ENCODE measurements around the gene CYP20A1. TPM values are rescaled to one million over a fixed set of nuclear protein-coding genes. Genes with fewer than 3 reads are reported as not detected.
"Not testable (repeated sequence)": the region's sequence is repeated elsewhere in the genome, so short reads cannot be mapped to it uniquely, and the experiment has no call there.

CYP20A1 gene
- total and polyA plus RNA-seq, 2 donors (not counting 1 experiment from before 2014, with no cell fraction given): 35.9 to 36.3 TPM

- Histone ChIP-seq H3K4me2 (ENCODE audit: extremely low read depth, insufficient read depth, low read length) (no peak overlapping the region), H4K20me1 (ENCODE audit: control insufficient read depth, extremely low read depth, insufficient read depth, low read length) (peaks cover 2% of the 10 kb centered on the region), H3K4me1 (ENCODE audit: control insufficient read depth, extremely low read depth, insufficient read depth, low read length) (peaks cover 10% of the 10 kb centered on the region), H3K9me3 (ENCODE audit: control insufficient read depth, insufficient read depth, low read depth, low read length) (no peaks in the 10 kb centered on the region), H3K36me3 (ENCODE audit: control insufficient read depth, insufficient read depth, low read length) (no peaks in the 10 kb centered on the region), H3K27me3 (ENCODE audit: control insufficient read depth, insufficient read depth, low read length) (no peaks in the 10 kb centered on the region), H3K79me2 (ENCODE audit: control insufficient read depth, insufficient read depth, low read length) (peaks cover 70% of the 10 kb centered on the region), H2AFZ (ENCODE audit: low read length) (no peak overlapping the region), H3K4me3 (replicated peaks in 1 of 4; ENCODE audit: control extremely low read depth in 1 of 4, insufficient read depth in 1 of 4, low read depth in 3 of 4, low read length in 4 of 4) (no peak overlapping the region), H3K9ac (ENCODE audit: insufficient read depth, low read length) (no peak overlapping the region), H3K27ac (ENCODE audit: insufficient read depth, low read length) (no peak overlapping the region)
- DNase-seq (ENCODE audit: low read depth in 2 of 2): no peak
- TF ChIP-seq EZH2 (IDR thresholded peaks at IDR 0.05; ENCODE audit: low read length, missing control alignments) (no peak), CTCF (conservative IDR thresholded peaks at IDR 0.05 in 1 of 2, IDR thresholded peaks at IDR 0.05 in 1 of 2; ENCODE audit: low read depth in 1 of 2, low read length in 2 of 2) (no peak)
Observed at GRCh38 chr2:203338322-203338721, 99.5 kb downstream of the CYP20A1 start.

DNA sequence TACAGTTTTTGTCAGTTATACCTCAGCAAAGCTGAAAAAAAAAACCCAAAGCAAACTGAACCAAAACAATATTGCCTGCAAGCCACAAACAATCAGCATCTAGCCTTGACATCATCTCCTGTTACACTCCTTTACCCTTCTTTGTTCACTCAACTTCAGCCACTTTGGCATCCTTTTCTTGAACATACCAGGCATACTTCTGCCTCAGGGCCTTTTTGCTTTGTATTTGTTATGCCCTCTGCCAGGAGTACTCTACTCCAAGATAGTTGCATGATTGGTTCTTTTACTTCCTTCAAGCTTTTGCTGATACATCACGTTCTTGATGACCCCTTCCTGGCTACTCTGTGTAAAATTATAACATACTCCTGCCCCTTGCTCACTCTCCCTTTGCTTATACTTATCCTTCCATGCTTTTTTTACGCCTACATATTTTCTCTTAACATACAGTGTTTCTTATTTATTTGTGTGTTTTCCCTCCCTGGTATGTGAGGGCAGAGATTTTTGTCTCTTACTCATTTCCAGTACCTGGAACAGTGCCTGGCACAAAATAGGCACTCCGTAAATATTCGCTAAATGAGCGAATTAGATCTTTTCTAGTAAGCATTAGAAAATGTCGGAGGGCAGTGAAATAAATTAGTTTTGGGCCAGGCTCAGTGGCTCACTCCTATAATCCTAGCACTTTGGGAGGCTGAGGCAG is 102.1 kb downstream of the CYP20A1 start:
- no peak overlapping the region for H3K9ac ChIP-seq (ENCODE audit: insufficient read depth, low read length)
- no peak for TF ChIP-seq CTCF (conservative IDR thresholded peaks at IDR 0.05 in 1 of 2, IDR thresholded peaks at IDR 0.05 in 1 of 2; ENCODE audit: low read depth in 1 of 2, low read length in 2 of 2)
- TF ChIP-seq EZH2 (IDR thresholded peaks at IDR 0.05; ENCODE audit: low read length, missing control alignments): no peak
- H3K4me1 ChIP-seq (ENCODE audit: control insufficient read depth, extremely low read depth, insufficient read depth, low read length): peaks cover 10% of the 10 kb centered on the region
- no peak overlapping the region for H3K27ac ChIP-seq (ENCODE audit: insufficient read depth, low read length)
- H4K20me1 ChIP-seq (ENCODE audit: control insufficient read depth, extremely low read depth, insufficient read depth, low read length): peaks cover 2% of the 10 kb centered on the region
- no peaks in the 10 kb centered on the region for H3K36me3 ChIP-seq (ENCODE audit: control insufficient read depth, insufficient read depth, low read length)
- H3K79me2 ChIP-seq (ENCODE audit: control insufficient read depth, insufficient read depth, low read length): peaks cover 58% of the 10 kb centered on the region
- no peaks in the 10 kb centered on the region for H3K9me3 ChIP-seq (ENCODE audit: control insufficient read depth, insufficient read depth, low read depth, low read length)
- H3K4me2 ChIP-seq (ENCODE audit: extremely low read depth, insufficient read depth, low read length): peak overlapping the region; percentile 5
- H3K27me3 ChIP-seq (ENCODE audit: control insufficient read depth, insufficient read depth, low read length): no peaks in the 10 kb centered on the region
- DNase-seq (ENCODE audit: low read depth in 2 of 2): peak; percentile 39 to 91
- no peak overlapping the region for H2AFZ ChIP-seq (ENCODE audit: low read length)
- H3K4me3 ChIP-seq (replicated peaks in 1 of 4; ENCODE audit: control extremely low read depth in 1 of 4, insufficient read depth in 1 of 4, low read depth in 3 of 4, low read length in 4 of 4): no peak overlapping the region

DNA sequence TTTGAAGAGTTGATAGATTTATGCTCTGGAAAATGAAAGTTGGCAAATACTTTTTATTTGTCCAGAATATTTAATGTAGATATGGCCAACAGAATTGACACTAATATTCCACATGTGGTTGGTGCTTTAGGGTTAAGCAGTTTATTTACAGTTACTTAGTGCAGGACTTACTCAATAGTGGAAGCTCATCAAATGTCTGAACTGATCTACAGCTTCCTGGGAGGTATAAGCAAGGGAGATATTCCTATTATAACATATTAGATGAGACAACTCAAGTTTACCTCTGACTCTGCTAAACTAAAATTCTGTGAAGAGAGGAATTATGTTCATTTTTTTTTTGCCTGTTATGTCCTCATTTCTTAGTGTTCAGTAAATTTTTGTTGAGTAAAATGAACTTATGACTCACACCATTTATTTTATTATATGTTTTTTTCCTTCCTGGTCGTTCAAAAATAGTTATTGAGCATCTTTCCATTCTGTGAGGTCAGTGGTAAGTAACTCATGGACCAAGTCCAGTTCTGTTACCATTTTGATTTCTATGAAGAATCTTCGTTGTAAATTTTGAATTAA is 103.0 kb downstream of the CYP20A1 start:
- Histone ChIP-seq H4K20me1 (ENCODE audit: control insufficient read depth, extremely low read depth, insufficient read depth, low read length) (peaks cover 2% of the 10 kb centered on the region), H3K4me1 (ENCODE audit: control insufficient read depth, extremely low read depth, insufficient read depth, low read length) (peaks cover 10% of the 10 kb centered on the region), H3K27ac (ENCODE audit: insufficient read depth, low read length) (peak overlapping the region; percentile 10), H3K9me3 (ENCODE audit: control insufficient read depth, insufficient read depth, low read depth, low read length) (no peaks in the 10 kb centered on the region), H2AFZ (ENCODE audit: low read length) (no peak overlapping the region), H3K4me3 (replicated peaks in 1 of 4; ENCODE audit: control extremely low read depth in 1 of 4, insufficient read depth in 1 of 4, low read depth in 3 of 4, low read length in 4 of 4) (no peak overlapping the region), H3K4me2 (ENCODE audit: extremely low read depth, insufficient read depth, low read length) (no peak overlapping the region), H3K79me2 (ENCODE audit: control insufficient read depth, insufficient read depth, low read length) (peaks cover 56% of the 10 kb centered on the region), H3K36me3 (ENCODE audit: control insufficient read depth, insufficient read depth, low read length) (no peaks in the 10 kb centered on the region), H3K27me3 (ENCODE audit: control insufficient read depth, insufficient read depth, low read length) (no peaks in the 10 kb centered on the region), H3K9ac (ENCODE audit: insufficient read depth, low read length) (no peak overlapping the region)
- TF ChIP-seq CTCF (conservative IDR thresholded peaks at IDR 0.05 in 1 of 2, IDR thresholded peaks at IDR 0.05 in 1 of 2; ENCODE audit: low read depth in 1 of 2, low read length in 2 of 2): no peak
- TF ChIP-seq EZH2 (IDR thresholded peaks at IDR 0.05; ENCODE audit: low read length, missing control alignments): no peak
- peak; percentile 8 to 33 for DNase-seq (ENCODE audit: low read depth in 2 of 2)

- H3K4me2 ChIP-seq (ENCODE audit: extremely low read depth, insufficient read depth, low read length); H3K4me3 ChIP-seq (replicated peaks in 1 of 4; ENCODE audit: control extremely low read depth in 1 of 4, insufficient read depth in 1 of 4, low read depth in 3 of 4, low read length in 4 of 4); H3K36me3 ChIP-seq (ENCODE audit: control insufficient read depth, insufficient read depth, low read length); H2AFZ ChIP-seq (ENCODE audit: low read length); H3K9me3 ChIP-seq (ENCODE audit: control insufficient read depth, insufficient read depth, low read depth, low read length); H3K4me1 ChIP-seq (ENCODE audit: control insufficient read depth, extremely low read depth, insufficient read depth, low read length); H3K27ac ChIP-seq (ENCODE audit: insufficient read depth, low read length); H3K9ac ChIP-seq (ENCODE audit: insufficient read depth, low read length); DNase-seq (ENCODE audit: low read depth in 2 of 2); H3K27me3 ChIP-seq (ENCODE audit: control insufficient read depth, insufficient read depth, low read length); H4K20me1 ChIP-seq (ENCODE audit: control insufficient read depth, extremely low read depth, insufficient read depth, low read length): not testable (repeated sequence)
- H3K79me2 ChIP-seq (ENCODE audit: control insufficient read depth, insufficient read depth, low read length): peaks cover 55% of the 10 kb centered on the region
Observed at GRCh38 chr2:203342374-203342773, 103.6 kb downstream of the CYP20A1 start.

All from fibroblast of lung (primary cell).